ENCODE data around the gene PLEKHA5.

Gene PLEKHA5

DNA sequence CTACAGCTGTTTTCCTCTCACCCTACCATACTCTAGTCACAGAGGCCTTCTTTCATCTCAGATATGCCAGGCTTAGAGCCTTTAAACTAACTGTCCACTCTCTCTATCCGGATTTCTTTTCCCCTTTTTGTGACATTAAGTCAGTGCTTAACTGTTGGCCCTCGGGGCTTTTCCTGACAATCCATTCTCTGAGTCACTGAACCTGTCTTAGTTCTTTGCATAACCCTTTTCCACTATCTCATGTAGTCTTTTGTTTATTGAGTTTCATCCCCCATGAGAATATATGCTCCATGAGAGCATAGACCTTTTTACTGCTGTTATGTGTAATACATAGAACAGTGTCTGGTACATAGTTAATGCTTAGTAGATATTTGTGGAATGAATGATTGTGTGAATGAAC, 68.7 kb downstream of the PLEKHA5 start:
- no peak overlapping the region for H3K4me3 ChIP-seq (ENCODE audit: low read depth, low read length)
- TF ChIP-seq, protein P1, sequence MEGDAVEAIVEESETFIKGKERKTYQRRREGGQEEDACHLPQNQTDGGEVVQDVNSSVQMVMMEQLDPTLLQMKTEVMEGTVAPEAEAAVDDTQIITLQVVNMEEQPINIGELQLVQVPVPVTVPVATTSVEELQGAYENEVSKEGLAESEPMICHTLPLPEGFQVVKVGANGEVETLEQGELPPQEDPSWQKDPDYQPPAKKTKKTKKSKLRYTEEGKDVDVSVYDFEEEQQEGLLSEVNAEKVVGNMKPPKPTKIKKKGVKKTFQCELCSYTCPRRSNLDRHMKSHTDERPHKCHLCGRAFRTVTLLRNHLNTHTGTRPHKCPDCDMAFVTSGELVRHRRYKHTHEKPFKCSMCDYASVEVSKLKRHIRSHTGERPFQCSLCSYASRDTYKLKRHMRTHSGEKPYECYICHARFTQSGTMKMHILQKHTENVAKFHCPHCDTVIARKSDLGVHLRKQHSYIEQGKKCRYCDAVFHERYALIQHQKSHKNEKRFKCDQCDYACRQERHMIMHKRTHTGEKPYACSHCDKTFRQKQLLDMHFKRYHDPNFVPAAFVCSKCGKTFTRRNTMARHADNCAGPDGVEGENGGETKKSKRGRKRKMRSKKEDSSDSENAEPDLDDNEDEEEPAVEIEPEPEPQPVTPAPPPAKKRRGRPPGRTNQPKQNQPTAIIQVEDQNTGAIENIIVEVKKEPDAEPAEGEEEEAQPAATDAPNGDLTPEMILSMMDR (IDR thresholded peaks at IDR 0.05; ENCODE audit: low read depth, low read length, missing control alignments) = no peak
- no peak for DNase-seq (ENCODE audit: low read depth)

DNA sequence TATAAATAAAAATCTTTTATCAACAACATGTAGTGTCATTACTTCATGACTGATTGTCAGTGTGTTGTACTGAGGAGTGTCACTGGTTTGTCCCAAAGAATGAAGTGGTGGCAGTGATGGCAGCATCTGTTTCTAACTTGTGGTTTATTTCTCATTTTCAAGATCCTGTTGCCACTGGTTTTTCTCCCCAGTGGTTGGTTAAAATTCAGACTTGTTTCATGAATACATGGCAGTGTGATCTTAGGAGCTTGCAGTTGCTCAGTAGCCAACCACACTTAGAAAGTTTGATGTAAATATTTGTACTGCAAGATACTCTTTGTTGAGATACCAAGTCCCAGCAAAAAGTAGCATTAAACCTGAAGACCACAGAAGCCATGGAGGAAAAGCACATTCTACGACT, 69.8 kb downstream of the PLEKHA5 start:
- no peak overlapping the region for H3K4me3 ChIP-seq (ENCODE audit: low read depth, low read length)
- DNase-seq (ENCODE audit: low read depth) = no peak
- TF ChIP-seq, protein P1 (IDR thresholded peaks at IDR 0.05; ENCODE audit: low read depth, low read length, missing control alignments) = no peak

DNA sequence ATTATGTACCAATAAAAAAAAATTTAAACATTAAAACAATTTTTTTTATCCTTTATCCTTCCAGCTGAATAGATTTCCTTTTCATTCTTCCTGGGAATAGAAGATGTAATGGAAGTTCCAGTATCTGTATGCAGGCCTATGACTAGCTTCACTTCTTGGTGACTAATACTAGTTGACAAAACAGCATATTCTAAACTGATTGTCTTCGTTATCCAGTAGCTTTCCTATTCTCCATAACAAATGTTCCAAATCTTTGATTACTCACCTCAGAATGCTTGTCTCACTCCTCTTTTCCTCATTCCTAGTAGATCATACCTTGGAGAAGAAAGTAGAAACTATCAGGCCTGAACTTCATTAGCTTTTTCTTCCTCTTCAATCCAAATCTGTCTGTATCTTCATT, 70.7 kb downstream of the PLEKHA5 start:
- TF ChIP-seq, protein P1 (IDR thresholded peaks at IDR 0.05; ENCODE audit: low read depth, low read length, missing control alignments) = no peak
- DNase-seq (ENCODE audit: low read depth) = no peak
- no peak overlapping the region for H3K4me3 ChIP-seq (ENCODE audit: low read depth, low read length)

DNA sequence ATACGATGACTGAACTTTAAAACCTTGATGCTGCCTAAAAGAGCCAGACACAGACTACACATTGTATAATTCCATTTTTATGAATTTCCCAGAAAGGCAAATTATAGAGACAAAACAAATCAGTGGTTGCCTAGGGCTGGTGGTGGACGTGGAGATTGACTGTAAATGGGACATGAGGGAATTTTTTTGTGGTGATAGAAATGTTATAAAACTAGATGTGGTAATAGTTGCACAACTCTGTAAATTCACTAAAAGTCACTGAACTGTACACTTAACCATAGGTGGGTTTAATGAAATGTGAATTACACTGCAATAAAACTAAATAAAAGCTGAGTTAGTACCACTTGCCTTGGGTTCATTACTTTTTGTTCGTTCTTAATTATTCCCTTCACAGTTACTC, 72.1 kb downstream of the PLEKHA5 start:
- DNase-seq (ENCODE audit: low read depth) = no peak
- TF ChIP-seq, protein P1 (IDR thresholded peaks at IDR 0.05; ENCODE audit: low read depth, low read length, missing control alignments) = no peak

DNA sequence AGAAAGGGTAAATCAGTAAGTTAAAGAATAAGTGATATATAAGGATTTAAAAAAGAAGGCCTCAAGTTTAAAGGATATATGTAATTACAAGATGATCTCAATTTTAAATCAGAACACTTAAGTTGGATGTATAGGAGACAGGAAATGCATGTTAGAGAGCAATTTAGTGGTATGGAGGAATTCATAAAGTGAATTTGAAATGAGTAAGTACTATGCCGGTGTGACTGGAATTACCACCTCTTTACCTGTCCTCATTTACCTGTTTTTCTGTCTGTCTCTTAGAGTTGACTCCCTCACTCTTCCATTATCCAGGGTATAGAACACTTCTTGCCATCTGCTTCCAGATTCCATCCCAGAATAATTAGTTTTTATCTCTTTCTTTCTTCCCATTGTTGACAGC, 73.5 kb downstream of the PLEKHA5 start:
- TF ChIP-seq, protein P1 (IDR thresholded peaks at IDR 0.05; ENCODE audit: low read depth, low read length, missing control alignments) = no peak
- no peak for DNase-seq (ENCODE audit: low read depth)
- no peak overlapping the region for H3K4me3 ChIP-seq (ENCODE audit: low read depth, low read length)

More for the DNA sequence above, 72.1 kb downstream of the PLEKHA5 start:
- no peak overlapping the region for H3K4me3 ChIP-seq (ENCODE audit: low read depth, low read length)

DNA sequence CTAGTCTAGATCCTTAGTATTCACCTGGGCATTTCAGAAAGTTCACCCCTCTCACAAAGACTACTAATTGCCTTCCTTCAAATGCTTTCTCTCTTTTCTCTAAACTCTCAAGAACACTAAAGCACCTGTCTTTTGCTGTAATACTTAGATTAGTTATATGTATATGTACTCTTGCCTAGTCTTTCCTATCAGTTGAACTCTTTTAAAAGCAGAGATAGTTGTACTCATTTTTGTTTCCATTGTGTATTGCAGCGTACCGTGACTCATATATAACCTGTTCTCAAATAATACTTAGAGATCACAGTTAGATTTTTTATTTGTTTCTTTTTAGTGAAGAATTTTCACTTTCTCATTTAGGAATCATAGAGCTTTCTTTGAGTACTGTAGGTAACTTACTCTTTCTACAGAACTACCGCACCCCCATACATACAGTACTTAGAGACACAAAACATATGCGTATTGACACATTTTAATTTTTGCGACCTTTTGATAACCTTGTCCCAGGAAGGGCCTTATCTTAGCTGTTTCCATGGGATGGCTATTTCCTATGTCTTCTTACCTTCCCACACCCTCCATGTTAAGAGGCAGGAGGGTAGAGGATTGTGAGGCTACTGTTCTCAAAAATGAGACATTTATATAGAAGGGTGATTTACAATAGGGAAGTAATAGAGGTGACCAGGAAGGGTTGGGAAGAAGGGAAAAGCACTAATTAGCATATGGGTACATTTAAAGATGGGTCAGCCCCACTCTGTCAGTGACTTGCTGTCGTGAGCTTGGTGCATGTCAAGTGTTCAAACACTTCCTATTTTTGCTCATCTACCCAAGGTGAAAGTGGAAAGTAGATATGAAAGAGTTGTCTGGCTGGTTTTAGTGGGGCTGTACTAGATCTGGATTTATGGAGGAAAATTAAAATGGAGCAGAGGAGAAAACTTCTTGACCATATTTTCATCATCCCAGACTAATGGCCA, 74.3 kb downstream of the PLEKHA5 start:
- DNase-seq (ENCODE audit: low read depth) = no peak
- TF ChIP-seq, protein P1 (IDR thresholded peaks at IDR 0.05; ENCODE audit: low read depth, low read length, missing control alignments) = no peak
- no peak overlapping the region for H3K4me3 ChIP-seq (ENCODE audit: low read depth, low read length)
